ENCODE results near the gene LRRFIP1. TPM values are rescaled to one million over a fixed set of nuclear protein-coding genes. Genes with fewer than 3 reads are reported as not detected.

Gene LRRFIP1
- total and polyA plus RNA-seq, 9 of the 15 experiments (the other 6 are each of a cell fraction or from before 2014, with no cell fraction given) = 13.1 to 45.2 (median 31.3) TPM

GRCh38 chr2:237692601-237693290 lies 65.4 kb downstream of the LRRFIP1 start (continued):
- TF ChIP-seq MAZ (CRISPR knock-in tag; conservative IDR thresholded peaks at IDR 0.05 in 1 of 2, IDR thresholded peaks at IDR 0.05 in 1 of 2) (0 out of 4 replicates have a peak, but pooled peaks of 1 of the 2 experiments have one; percentile 6), ZNF764 (CRISPR knock-in tag; IDR thresholded peaks at IDR 0.05; ENCODE audit: low read depth) (no peak), USF1 (CRISPR knock-in tag; IDR thresholded peaks at IDR 0.05) (no peak), ZNF12 (CRISPR knock-in tag; IDR thresholded peaks at IDR 0.05) (no peak), ZNF507 (tag; conservative IDR thresholded peaks at IDR 0.05) (no peak), RBFOX2 (IDR thresholded peaks at IDR 0.05; ENCODE audit: low read depth, low read length) (peak; percentile 75), TCF7 (IDR thresholded peaks at IDR 0.05; ENCODE audit: borderline replicate concordance) (no peak), ZFX (CRISPR knock-in tag; IDR thresholded peaks at IDR 0.05) (peak; percentile 36; the same call in 1 of the 2 replicates), PRDM10 (IDR thresholded peaks at IDR 0.05; ENCODE audit: partially characterized antibody) (peak; percentile 28), TEAD2 (tag; IDR thresholded peaks at IDR 0.05) (no peak), MAX (CRISPR knock-in tag; IDR thresholded peaks at IDR 0.05) (peak; percentile 66), NEUROD1 (IDR thresholded peaks at IDR 0.05; ENCODE audit: borderline replicate concordance, low read depth, low read length, partially characterized antibody) (no peak), CCNT2 (IDR thresholded peaks at IDR 0.05; ENCODE audit: borderline replicate concordance, extremely low read depth, insufficient read length, low read depth, low read length) (no peak), ZNF263 (CRISPR knock-in tag; IDR thresholded peaks at IDR 0.05; ENCODE audit: borderline replicate concordance) (0 out of 2 replicates have a peak, but pooled peaks have one; percentile 33), MXI1 (IDR thresholded peaks at IDR 0.05; ENCODE audit: low read depth, low read length) (0 out of 2 replicates have a peak, but pooled peaks have one; percentile 18), FOXP1 (CRISPR knock-in tag; IDR thresholded peaks at IDR 0.05) (0 out of 2 replicates have a peak, but pooled peaks have one; percentile 31), ESRRA (IDR thresholded peaks at IDR 0.05; ENCODE audit: borderline replicate concordance, low read depth) (peak; percentile 32; the same call in 1 of the 2 replicates), ZNF140 (CRISPR knock-in tag; IDR thresholded peaks at IDR 0.05) (no peak)
- TF ChIP-seq, protein P1, sequence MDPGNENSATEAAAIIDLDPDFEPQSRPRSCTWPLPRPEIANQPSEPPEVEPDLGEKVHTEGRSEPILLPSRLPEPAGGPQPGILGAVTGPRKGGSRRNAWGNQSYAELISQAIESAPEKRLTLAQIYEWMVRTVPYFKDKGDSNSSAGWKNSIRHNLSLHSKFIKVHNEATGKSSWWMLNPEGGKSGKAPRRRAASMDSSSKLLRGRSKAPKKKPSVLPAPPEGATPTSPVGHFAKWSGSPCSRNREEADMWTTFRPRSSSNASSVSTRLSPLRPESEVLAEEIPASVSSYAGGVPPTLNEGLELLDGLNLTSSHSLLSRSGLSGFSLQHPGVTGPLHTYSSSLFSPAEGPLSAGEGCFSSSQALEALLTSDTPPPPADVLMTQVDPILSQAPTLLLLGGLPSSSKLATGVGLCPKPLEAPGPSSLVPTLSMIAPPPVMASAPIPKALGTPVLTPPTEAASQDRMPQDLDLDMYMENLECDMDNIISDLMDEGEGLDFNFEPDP (CRISPR knock-in tag; IDR thresholded peaks at IDR 0.05) = no peak
- TF ChIP-seq, protein P2, sequence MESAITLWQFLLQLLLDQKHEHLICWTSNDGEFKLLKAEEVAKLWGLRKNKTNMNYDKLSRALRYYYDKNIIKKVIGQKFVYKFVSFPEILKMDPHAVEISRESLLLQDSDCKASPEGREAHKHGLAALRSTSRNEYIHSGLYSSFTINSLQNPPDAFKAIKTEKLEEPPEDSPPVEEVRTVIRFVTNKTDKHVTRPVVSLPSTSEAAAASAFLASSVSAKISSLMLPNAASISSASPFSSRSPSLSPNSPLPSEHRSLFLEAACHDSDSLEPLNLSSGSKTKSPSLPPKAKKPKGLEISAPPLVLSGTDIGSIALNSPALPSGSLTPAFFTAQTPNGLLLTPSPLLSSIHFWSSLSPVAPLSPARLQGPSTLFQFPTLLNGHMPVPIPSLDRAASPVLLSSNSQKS (CRISPR knock-in tag; IDR thresholded peaks at IDR 0.05) = no peak

Data from K562 (cell line).